Stimulated activated naive CD8-positive, alpha-beta T cell treated with anti-CD3 and anti-CD28 coated beads, Interleukin-15, Interleukin-2, amounts not matched to agents 100 U/mL and 50 U/mL, for 24 hours (primary cell): ENCODE results near the gene FBXO21.
"Not testable (repeated sequence)": the region's sequence is repeated elsewhere in the genome, so short reads cannot be mapped to it uniquely, and the experiment has no call there.

Source experiments
- ATAC-seq: fragments of 150-1000 bp; cut with Tn5 transposase; one replicate; pipeline ENCODE4 v1.10.0; 2021
- DNase-seq: peaks from one replicate; pipeline ENCODE4 v3.0.0; 2021

Gene FBXO21

DNA sequence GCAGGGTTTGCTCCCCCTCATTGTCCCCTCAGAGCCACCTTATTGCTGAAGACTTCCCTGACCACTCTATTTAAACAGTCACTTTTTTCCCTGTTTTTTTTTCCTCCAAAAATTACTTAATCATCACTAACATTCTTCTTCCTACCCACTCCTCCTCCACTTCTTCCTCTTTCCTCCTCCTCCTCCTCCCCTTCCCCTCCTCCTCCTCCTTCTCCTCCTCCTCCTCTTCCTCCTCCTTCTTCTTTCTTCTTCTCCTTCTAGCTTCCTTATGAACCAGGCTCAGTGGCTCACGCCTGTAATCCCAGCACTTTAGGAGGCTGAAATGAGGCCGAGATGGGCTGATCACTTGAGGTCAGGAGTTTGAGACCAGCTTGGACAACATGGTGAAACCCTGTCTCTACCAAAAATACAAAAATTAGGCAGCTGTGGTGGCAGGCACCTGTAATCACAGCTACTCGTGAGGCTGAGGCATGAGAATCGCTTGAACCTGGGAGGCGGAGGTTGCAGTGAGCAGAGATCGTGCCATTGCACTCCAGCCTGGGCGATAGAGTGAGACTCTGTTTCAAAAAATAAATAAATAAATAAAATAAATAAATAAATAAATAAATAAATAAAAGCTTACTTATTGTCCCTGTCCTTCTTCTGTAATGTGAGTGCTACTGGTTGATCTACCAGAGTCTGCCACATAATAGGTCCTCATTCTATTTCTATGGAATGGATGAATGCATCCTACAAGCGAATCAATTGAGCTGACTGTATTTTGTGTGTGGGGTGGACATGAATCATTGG, 9.9 kb upstream of the FBXO21 start:
- not testable (repeated sequence) for DNase-seq, ATAC-seq

DNA sequence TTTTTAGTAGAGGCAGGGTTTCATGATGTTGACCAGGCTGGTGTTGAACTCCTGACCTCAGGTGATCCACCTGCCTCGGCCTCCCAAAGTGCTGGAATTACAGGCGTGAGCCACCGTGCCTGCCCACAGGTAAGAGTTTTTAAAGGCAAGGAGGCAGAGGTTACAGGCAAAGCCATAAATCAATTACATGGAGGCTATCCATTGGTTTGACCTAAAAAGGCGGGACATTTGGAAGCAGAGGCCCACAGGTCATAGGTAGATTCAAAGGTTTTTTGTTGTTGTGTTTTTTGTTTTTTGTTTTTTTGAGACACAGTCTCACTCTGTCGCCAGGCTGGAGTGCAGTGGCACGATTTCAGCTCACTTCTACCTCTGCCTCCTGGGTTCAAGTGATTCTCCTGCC, 6.1 kb upstream of the FBXO21 start:
- not testable (repeated sequence) for DNase-seq, ATAC-seq

DNA sequence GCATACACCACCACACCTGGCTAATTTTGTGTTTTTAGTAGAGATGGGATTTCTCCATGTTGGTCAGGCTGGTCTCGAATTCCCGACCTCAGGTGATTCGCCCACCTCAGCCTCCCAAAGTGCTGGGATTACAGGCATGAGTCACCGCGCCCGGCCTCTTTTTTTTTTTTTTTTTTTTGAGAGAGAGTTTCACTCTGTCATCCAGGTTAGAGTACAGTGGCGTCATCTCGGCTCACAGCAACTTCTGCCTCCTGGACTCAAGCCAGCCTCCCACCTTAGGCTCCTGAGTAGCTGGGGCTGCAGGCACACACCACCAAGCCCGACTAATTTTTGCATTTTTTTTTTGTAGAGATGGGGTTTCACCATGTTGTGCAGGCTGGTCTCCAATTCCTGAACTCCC, 4.8 kb upstream of the FBXO21 start:
- not testable (repeated sequence) for DNase-seq

DNA sequence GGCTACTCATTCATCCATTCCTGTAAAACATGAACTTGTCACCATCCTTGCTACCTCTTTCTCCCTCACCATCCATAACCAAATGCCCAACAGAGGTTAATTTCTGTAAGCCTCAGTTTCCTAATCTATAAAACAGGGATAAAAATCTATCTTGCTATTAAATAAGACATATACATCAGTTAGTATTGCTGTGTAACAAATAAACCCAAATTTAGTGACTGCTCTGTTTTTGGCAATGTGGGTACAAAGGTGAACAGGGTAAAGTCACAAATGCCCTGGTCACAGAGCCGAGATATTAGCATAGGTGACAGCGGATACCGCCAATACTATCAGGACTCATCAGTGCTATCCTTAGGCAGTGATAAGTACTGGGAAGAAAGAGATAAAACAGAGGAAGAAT, 3.6 kb upstream of the FBXO21 start:
- no peak for DNase-seq
- no peak for ATAC-seq

More for the DNA sequence above, 4.8 kb upstream of the FBXO21 start:
- ATAC-seq = not testable (repeated sequence)

DNA sequence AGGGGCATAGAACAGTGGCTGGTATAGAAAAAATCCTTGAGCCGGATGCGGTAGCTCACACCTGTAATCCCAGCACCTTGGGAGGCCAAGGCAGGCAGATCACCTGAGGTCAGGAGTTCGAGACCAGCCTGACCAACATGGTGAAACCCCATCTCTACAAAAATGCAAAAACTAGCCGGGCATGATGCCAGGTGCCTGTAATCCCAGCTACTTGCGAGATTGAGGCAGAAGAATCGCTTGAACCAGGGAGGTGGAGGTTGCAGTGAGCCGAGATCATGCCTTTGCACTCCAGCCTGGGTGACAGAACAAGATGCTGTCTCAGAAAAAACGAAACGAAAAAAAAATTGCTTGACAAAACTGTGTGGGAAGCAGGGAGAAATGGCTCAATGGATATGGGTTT, 2.3 kb upstream of the FBXO21 start:
- not testable (repeated sequence) for DNase-seq, ATAC-seq

DNA sequence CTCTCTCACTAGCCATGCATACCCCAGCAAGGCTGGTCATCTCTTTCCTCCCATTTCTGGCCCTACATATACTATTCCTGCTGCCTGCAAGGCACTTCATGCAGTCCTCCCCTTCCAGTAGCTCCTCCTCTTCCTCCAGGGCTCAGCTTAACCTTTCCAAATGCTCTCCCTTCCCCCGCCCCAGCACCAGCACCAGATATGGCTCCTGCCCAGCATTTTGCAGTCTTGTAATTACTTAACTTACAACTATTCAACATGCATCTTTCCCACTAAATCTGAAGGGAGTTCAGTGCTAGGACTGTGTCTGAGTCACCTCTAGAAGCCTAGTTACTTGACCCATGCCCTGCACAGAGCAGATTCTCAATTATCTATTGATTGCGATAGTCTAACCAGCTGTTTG, 1.8 kb upstream of the FBXO21 start:
- DNase-seq = no peak
- no peak for ATAC-seq

DNA sequence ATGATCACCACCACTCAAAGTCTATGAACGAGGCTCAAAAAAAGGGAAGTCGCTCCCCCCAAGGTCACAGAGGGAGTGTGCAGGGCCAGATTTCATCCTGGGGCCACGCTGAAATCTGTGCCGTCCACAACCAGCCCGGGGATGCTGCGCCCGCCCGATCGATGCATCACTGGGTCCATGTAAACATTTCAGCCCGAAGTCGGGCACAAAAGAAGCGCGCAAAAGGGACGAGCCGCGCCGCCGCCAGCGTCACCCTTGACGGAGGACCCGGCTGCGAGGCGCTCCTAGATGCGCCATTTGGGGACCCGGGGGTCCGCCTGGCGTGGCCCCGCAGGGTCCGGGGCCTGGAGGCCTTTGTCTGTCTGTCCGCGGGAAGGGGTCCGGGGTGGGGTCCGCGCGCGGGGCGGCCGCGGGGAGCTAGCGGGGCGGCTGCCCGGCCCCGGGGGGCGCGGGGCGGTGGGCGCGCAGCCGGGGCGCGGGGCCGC, 503 bp downstream of the FBXO21 start:
- DNase-seq (peak; percentile 41), ATAC-seq (peak; percentile 20)

DNA sequence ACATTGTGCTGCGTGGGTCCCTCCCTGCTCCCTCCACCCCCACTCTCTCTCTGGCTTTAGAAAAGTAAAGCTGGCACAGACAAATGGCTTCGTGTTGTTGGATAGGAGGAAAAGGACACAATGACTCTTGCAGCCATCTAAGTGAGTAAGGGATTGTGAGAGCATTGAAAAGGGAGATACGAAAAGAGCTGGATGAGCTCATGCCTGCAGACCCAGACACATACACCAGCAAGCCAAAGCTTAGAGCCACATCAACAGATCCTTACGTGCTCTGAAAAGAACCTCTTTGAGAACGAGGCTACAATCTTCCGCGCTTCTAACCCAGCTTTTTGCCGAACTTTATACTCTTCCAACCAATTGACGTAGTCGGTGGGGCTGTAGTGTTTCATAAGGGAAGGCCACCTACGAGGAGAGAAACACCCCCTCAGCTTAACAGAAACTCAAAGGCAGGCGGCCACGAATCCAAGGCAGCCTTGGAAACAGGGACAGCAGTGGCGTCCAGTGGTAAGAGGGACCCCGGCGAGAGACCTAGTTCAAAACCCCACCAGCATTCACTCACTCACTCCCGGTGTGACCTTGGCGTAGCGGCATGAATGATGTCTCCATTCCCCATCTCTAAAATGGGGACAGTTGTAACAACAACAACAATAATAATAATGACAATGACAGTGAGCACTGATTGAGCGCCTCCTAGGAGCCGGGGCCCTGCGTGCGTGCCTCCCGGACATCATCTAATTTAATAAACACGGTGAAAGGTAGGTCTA, 1.1 kb downstream of the FBXO21 start:
- ATAC-seq (no peak), DNase-seq (no peak)

DNA sequence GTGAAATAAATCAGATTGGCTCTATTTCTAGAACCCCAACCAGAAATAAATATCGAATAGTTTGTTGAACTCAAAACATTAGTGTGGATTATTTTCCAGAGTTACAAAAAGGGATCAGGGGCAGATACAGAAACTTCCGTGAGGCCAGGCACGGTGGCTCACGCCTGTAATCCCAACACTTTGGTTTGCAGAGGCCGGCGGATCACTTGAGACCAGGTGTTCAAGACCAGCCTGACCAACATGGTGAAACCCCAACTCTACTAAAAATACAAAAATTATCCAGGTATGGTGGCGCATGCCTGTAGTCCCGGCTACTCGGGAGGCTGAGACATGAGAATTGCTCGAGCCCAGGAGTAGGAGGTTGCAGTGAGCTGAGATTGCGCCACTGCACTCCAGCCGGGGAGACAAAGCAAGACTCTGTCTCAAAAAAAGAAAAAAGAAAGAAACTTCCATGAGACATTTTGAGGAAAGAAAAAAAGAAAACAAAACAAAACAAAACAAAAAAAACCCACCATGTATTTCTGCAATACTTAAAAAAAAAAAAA, 2.1 kb downstream of the FBXO21 start:
- DNase-seq = no peak

DNA sequence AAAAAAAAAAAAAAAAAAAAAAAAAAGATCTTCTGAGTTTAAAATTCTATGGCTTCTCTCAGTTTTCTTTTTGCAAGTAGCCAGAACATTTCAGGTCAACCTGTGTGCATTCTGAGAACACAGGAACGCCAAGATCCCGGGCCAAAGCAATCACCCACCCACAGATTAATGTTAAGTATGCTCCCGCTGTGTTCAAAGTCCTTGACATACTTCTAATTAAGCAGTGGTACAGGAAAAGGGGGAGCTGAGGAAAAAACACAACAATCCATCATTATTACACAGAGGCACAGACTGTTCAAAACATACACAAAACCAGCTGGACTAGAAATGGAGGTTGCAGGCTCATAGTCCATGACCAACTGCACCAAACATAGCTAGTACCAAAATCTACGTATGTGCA, 2.8 kb downstream of the FBXO21 start:
- ATAC-seq (no peak), DNase-seq (no peak)

More for the DNA sequence above, 2.1 kb downstream of the FBXO21 start:
- ATAC-seq = no peak

DNA sequence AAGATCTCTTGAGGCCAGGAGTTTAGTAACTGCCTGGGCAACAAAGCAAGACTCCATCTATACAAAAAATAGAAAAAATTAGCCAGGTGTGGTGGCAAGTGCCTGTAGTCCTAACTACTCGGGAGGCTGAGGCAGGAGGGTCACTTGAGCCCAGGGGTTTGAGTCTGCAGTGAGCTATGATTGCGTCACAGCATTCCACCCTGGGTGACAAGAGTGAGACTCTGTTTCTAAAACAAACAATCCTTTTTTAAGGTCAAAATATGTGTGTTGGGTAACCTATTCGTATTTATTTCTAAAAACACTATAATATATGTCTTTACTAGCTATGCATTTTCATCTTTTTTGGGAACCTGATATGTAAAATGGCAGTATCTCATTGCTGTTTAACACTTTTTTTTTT, 7.4 kb downstream of the FBXO21 start:
- ATAC-seq = no peak
- no peak for DNase-seq

DNA sequence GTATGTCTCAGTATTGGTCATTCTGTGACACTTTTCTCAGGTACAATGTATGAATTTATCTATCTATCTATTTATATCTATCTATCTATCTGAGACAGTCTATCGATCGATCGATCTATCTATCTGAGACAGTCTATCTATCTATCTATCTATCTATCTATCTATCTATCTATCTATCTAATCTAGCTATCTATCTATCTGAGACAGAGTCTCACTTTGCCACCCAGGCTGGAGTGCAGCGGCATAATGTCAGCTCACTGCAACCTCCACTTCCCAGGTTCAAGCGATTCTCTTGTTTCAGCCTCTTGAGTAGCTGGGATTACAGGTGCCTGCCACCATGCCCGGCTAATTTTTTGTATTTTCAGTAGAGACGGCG, 8.8 kb downstream of the FBXO21 start:
- ATAC-seq, DNase-seq: not testable (repeated sequence)

DNA sequence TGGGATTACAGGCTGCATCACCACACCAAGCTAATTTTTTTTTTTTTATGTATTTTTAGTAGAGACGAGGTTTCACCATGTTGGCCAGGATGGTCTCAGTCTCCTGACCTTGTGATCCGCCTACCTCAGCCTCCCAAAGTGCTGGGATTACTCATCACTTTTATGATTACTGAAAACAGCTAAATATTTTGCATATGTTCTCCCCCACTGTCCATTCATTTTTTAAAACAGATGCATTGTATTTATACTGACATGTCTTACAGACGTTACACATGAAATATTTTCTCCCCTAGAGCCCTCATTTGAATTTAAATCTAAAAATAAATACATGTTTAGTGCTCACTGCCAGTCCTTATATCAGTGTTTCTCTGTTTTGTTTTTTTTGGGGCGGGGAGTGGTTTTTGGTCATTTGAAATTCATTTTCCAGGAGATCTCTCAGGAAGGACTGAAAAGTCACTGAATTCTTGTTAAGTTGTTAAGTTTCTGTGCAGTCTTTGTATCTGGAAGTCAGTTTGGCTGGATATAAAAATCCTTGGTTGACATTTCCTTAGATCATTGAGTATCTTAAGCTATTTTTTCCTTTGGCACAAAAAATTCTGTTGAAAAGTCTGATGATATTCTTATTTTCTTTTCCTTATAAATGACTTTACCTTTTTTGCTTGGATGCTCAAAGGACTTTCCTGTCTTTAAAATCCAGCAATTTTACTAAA, 9.4 kb downstream of the FBXO21 start:
- ATAC-seq (no peak), DNase-seq (no peak)

DNA sequence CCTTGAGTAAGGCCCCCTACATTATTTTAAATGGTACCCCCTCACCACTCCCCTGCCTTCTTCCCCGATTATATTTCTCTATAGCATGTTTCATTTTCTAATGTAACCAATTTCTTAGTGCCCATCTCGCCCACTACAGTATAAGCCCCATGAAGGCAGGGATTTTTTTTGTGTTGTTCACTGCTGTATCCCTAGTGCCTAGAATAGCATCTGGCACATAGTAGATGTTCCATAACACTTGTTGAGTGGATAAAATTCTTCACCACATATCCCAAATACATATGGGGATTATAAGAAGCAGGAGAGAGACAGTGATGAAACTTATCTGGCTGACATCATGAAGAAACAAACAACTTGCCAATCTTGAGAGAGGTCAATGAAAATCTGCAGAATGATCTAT, 11.5 kb downstream of the FBXO21 start:
- ATAC-seq (no peak), DNase-seq (no peak)

DNA sequence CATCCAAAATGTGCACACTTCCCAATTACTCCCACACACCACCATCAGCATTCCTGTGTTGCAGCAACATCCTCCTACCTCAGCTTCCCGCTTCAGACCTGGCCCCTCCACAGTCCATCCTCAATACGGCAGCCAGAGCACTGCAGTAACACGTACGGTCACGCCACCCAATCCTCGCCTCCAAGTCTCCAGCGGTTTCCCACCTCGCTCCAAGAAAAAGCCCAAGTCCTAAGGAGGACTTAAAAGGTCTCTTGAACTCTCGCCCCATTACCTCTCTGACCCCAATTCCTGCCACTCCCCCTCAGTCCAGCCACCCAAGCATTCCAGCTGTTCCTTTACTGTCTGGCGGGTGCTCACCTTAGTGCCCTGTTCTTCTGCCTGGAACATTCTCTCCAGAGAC, 12.0 kb downstream of the FBXO21 start:
- ATAC-seq (no peak), DNase-seq (no peak)

DNA sequence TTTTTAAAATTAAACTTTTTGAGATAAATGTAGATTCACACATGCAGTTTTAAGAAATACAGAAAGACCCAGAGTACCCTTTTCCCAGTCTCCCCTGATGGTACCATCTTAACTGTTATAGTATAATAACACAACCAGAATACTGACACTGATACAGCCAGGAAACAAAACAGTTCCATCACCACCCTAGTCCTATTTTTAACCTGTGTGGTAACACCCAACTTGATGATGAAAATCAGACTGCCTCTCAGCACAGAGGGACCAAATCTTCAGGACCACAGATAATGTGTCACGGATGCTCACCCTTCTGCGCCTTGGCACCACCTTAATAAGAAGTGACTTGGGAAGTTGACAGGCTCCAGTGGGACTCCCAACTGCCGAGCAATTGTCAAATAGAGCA, 18.1 kb downstream of the FBXO21 start:
- DNase-seq = no peak
- ATAC-seq = no peak

DNA sequence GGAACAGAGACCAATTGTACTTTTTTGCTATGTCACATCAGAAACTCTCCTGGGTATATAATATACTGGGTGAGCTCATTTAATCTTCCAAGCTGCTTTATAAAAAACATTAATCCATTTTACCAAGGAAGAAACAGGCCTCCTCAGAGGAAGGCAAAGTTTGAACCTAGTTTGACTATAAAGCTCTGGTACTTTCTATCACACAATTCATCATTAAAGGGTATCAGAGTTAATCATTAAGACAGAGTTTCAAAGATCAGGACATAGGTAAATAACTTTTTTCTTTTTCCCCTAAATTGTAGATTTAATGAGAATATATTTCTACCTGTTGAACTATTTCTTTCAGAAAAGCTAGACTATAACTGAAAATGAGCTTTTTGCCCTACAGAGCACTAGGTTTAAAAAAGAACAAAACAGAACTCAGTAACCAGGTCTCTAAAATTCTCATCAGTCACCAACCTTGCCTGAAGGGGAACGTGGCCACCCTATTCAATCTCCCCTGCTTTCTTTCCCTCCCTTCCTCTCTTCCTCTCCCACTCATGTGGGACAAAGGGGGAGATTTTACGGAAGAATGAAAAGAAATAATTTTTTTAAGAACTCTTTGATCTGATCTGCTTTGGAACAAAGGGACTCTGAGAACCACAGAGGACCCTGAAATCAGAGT, 18.6 kb downstream of the FBXO21 start:
- ATAC-seq (no peak), DNase-seq (no peak)

DNA sequence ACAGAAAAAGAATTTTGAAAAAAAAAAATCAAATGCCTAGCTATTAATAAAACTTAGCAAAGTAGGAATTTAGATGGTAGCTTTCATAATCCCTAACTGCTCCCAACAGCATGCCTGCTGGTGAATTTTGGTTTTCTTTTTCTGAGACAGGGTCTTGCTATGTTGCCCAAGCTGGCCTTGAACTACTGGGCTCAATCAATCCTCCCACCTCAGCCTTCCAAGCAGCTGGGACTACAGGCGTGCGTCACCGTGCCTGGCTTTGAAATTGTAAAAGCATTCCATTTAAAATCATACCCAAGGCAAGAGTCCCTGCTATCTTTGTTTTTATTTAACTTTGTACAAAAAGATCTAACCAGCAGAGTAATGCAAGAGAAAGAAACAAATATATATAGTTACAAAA, 20.7 kb downstream of the FBXO21 start:
- ATAC-seq = no peak
- DNase-seq = no peak

DNA sequence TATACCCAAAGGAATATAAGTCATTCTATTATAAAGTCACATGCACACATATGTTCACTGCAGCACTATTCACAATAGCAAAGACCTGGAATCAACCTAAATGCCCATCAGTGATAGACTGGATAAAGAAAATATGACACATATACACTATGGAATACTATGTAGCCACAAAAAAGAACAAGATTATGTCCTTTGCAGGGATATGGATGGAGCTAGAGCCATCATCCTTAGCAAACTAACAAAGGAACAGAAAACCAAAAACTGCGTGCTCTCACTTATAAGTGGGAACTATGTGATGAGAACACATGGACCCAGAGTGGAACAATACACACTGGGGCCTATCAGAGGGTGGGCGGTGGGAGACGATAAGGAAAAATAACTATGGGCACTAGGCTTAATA, 21.3 kb downstream of the FBXO21 start:
- ATAC-seq (no peak), DNase-seq (no peak)

DNA sequence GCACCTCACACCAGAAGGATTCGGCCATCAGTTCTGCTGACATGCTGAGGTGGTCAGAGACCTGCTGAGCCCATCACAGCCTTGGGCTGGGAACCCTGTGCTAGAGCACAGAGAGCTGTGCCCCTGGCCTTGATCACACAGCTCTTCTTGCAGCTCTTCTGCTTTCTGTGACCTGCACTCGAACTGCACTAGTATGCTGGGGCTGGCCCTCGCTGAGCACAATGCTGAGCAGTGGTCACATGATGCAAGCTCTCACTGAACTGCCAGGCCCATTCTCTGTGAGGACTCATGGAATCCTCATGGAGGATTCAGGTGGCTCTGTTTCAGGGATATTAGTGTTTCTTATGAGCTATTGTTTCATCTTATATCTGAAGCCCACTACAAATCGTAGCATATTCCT, 22.5 kb downstream of the FBXO21 start:
- ATAC-seq (no peak), DNase-seq (no peak)

DNA sequence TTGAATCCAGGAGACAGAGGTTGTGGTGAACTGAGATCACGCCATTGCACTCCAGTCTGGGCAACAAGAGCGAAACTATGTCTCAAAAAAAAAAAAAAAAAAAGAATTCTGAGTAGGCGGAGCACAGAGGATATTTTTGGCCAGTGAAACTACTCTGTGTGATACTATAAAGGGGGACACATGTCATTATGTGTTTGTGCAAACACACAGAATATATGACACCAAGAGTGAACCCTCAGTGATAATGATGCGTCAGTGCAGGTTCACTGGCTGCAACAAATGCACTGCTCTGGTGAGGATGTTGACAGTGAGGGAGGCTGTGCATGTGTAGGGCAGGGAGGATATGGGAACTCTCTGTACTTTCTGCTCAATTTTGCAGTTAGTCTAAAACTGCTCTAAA, 24.2 kb downstream of the FBXO21 start:
- DNase-seq (no peak), ATAC-seq (no peak)

DNA sequence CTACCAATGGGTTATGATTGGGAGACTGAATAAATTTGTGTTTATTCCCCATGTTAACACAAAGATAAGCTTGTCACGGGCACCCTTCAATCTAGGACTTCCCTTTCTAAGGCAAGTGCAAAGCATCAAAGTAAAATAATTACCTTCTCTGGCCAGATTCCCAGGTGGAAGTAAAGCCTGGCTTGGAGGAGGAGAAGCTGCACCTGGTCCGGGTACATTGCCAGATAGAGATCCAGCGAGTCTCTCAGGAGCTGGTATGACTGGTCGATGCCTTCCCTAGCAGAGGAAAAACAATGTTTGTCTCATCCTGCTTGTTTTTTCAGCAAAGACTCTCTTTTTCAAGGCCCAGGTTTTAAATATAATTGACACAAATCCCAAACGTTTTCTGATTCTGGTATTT, 24.9 kb downstream of the FBXO21 start:
- no peak for ATAC-seq
- DNase-seq = no peak
